HG03103 (cell line): ENCODE measurements around the gene CCT8.
A peak's percentile ranks its signal among the peaks of the same experiment; 100 is the strongest.
"Not testable (repeated sequence)": the region's sequence is repeated elsewhere in the genome, so short reads cannot be mapped to it uniquely, and the experiment has no call there.

ENCODE experiments used
- ATAC-seq: cut with Tn5 transposase; IDR thresholded peaks from one replicate; pipeline ENCODE4 v1.9.1; 2021; ENCODE audit warnings: low read depth; ENCODE audit not compliant: unreplicated experiment

CCT8 gene

DNA sequence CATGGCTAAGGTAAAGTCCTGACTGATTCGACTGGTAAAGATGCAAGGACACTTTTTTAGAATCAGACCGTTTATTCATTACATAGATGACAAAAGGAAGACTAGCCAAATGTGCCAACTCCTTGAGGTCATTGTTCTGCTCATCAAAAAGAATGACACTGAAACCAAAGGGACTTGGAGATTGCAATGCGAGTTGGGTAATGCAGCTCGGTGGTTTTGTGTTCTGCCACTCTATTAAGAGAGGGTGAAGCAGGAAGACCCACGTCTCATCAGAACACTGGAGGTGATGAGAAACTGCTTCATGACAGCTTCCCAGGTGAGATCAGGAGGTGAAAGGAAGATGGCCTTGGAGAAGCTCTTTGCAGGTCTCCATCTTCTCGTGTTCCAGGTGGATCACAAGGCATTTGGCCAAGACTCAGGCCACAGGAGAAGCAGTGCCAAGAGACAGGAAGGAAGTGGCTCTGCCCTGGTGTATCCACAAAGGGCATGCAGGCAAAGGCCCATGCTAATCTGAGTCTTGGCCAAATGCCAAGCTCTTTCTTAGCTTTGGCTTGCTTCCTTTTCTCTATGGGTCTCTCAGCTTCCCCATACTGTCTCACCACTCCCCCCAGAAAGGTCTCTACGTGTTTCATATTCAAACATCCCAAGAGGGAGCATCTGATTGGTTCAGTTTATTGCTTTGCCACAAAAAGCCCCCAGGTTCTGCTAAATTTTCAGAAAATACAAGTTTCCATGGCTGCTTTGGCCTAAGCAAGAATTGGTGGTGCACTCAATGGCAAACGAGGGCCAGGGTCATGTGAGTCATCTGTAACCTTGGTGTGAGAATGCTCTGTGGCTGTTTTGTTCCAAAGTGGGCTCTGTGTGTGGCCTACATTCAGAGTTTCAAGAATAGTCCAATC lies 5.7 kb upstream of the CCT8 start:
- ATAC-seq: peak; percentile 49

DNA sequence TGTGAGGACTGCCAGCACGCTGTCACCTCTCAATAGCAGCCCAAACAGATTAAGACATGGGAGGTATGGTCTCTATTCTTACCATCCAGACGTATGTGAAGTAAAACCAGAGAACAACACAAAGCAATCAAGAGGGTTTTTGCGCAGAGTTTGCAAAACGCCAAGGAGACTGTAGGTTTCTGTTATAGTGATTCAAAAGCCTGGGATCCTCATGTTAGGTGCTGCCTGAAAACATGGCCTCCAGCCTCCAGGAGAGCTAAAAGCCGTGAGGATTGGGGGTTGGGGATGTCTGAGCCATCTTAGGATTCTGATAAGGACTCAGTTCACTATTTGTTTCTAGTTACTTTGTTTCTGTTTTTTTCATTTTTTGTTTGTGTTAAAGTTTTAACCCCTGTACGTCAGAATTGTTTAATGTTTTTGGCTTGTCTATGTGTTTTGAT lies 4.2 kb upstream of the CCT8 start:
- no peak for ATAC-seq

DNA sequence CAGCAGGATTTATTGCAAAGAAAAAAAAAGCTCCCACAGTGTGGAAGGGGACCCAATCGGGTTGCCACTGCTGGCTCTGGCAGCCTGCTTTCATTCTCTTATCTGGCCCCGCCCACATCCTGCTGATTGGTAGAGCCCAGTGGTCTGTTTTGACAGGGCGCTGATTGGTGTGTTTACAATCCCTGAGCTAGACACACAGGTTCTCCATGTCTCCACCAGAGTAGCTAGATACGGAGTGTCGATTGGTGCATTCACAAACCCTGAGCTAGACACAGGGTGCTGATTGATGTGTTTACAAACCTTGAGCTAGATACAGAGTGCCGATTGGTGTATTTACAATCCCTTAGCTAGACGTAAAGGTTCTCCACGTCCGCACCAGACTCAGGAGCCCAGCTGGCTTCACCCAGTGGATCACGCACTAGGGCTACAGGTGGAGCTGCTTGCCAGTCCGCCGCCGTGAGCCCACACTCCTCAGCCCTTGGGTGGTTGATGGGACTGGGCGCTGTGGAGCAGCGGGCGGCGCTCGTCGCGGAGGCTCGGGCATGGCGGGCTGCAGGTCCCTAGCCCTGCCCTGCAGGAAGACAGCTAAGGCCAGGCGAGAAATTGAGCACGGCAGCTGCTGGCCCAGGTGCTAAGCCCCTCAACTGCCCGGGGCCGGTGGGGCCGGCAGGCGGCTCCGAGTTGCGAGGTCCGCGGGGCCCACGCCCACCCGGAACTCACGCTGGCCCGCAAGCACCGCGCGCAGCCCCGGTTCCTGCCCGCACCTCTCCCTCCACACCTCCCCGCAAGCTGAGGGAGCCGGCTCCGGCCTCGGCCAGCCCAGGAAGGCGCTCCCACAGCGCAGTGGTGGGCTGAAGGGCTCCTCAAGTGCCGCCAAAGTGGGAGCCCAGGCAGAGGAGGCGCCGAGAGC lies 3.5 kb upstream of the CCT8 start:
- ATAC-seq: not testable (repeated sequence)

DNA sequence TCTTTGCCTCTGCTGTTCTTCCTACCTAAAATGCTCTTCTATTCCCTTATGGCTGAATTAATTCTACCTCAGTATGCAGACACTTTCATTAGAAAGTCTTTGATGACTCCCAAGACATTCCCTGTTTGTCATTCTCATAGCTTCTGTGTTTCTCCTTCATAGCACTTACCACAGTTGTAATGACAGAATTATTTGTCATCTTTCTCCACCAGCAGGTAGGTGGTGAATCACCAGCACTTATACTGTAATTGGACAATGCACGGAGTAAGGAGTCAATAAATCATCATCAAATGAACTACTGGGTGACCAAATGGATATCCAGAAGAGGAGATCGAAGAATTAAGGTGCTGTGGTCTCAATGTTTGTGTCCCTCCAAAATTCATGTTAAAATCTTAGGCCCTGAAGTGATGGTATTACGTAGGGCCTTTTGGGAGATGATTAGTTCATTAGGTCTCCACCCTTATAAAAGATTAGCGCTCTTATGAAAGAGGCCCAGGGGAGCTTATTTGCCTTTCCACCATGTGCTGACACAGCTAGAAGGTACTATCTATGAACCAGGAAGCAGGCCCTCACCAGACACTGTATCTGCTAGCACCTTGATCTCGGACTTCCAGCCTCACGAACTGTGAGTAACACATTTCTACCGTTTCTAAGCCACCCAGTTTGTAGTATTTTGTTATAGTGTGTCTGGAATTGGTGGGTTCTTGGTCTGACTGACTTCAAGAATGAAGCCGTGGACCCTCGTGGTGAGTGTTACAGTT lies 2.4 kb upstream of the CCT8 start:
- no peak for ATAC-seq

DNA sequence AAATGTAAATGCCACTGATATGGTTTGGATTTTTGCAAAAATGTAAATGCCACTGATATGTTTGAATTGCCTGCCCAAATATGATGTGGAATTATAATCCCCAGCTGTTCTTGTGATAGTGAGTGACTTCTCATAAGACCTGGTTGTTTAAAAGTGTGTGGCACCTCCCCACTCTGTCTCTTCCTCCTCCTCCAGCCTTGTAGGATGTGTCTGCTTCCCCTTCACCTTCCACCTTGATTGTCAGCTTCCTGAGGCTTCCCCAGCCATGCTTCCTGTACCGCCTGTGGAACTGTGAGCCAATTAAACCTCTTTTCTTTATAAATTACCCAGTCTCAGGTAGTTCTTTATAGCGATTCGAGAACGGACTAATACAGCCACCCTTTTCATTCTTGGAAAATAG lies 1.3 kb upstream of the CCT8 start:
- ATAC-seq: no peak

DNA sequence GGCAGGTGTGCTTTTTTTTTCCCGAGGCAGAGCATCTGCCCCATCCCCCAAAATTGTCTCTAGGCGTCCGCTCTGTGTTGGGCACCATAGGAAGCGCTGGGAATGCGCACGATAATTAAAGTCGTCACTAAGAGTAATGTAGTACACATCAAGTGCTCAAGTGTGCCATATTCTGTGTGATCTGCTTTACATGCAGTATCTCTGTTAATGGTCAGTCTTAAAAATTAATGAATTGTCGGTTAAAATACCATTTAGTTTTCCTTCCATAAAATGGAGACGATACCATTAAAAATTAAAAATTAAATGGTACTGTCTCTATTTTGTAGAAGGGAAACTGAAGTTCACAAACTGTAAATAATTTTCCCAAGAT lies 544 bp upstream of the CCT8 start:
- peak; percentile 13 for ATAC-seq

DNA sequence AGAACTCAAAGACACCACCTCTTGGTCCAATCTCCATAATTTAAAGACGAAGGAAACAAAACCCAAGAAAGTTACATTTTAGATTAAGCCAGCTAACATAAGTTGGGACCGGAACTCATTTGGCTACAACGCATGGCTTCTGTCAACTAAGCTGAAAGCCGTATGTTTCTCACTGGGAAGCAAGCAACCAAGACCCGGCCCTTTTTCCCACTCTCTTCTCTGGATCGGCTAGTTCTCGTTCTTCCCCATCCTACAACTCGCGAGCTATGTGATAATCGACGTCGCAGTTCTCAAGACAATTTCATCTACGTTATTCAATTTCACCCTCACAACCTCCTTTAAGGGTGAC lies 601 bp downstream of the CCT8 start:
- no peak for ATAC-seq

DNA sequence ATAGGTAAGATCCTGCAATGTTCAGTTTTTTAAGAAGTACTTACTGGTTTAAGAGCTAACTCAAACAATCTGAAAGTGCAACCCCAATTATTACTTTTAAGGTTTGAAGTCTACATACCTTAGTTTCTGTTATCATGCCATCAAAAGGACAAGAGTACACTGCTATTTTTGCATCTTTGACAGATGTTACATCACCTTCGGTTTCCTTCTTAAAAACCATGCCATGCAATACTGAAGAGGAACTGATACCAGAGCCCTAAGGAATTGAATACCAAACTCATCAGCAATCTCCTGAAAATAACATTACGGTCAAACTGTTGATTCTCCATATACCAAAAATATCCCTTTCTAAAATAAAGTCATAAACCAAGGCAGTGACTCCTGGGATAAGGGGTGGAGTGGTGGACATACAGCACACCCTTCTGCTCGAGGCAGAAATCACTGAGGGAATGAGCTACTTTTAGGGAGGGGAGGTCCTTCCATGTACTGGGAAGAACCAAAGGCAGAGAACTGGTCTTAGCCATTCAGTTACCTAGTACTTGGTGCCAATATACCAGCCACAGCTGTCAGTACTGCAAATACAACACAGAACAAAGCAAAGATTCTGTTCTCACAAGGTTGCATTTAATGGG lies 8.5 kb downstream of the CCT8 start:
- ATAC-seq: peak; percentile 98

DNA sequence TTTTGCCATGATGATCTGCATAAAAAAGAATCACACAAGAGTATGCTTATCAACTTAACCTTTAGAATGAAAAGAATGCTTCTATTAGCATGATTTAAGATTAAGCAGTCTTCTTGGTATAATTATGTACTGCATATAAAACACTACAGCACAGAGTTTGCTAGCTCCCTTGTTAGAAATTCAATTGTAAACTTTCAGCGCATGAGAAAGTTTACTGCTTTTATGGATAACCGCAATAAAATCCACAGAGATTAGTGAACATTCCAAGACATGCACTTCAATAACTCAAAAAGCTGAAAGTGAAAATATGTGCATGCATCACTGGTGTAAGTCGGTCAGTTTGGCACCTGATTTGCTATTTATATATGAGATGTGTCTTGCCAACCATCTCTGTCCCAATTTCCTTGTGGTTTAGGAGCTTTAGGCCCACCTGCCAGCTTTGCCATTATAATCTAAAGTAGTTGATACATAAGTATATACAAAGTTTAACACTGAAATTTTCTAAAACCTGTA lies 16.9 kb downstream of the CCT8 start:
- ATAC-seq: no peak

DNA sequence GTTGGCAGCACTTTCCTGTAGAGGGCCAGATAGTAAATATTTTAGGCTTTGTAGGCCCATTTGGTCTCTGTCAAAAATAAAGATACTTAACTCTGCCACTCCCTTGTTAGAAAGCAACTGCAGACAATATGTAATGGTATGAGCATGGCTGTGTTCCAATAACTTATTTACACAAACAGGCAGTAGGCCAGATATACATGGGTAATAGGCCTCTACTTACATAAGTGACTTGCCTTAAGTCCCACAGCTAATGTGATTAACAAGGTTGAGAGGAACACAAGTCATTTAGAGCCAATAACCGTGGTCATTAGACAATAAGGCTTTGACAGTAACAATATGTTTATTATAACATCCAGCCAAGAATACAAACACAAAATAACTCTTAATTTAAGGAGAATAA lies 17.4 kb downstream of the CCT8 start:
- no peak for ATAC-seq

DNA sequence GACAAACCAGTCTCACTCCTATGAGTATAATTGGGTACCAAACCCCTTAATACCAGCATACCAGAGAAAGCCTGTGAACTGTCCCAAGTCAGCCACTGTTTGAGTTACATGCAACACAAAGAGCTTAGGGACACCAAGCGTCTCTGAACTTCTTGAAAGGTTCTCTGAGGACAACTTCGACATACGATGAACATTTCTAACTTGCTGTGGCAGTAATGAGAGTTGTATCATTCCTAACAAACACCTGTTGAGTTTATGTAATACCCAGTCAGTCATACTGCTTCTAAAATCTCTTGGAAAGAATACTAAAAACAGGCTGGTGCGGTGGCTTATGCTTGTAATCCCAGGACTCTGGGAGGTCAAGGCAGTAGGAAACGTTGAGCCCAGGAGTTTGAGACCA lies 18.4 kb downstream of the CCT8 start:
- no peak for ATAC-seq

DNA sequence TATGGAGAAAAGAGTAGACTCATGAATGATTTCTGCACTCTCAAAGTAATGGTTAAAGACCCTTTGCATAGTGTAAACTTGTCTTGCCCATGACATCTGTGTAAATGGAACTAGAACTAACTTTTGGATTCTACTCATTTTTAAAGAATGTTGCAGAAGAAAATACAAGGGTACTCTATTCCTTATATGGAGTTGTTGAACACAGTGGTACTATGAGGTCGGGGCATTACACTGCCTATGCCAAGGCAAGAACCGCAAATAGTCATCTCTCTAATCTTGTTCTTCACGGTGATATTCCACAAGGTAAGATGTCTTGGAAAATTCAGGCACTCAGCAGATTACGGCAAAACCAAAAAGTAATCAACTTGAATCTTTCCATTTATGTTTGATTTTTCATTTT lies 19.8 kb downstream of the CCT8 start:
- no peak for ATAC-seq

DNA sequence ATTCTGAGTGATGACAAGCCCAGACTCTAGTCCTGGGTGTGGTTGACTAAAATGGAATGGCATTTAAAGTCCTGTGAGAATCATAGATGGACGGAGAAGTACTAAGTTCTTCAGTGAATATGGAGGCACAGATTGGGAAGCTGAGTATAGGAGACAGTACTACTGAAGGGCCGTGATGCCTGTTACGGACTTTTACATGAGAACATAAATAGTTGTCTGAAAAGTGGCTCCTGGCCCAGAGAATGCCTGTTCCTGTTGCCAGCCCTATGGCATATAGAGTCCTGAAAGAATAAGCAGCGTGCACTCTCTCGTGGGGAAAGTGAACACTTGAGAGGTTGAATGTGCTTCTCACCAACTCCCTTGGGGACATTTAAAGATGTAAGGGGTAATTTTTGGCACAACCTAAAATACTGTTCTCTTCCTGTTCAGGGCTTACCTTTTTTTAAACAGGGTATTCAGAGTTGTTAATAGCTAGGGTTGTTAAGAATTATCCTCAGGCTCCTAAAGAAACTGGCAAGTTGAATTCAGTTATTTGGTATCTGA lies 20.4 kb downstream of the CCT8 start:
- ATAC-seq: no peak

DNA sequence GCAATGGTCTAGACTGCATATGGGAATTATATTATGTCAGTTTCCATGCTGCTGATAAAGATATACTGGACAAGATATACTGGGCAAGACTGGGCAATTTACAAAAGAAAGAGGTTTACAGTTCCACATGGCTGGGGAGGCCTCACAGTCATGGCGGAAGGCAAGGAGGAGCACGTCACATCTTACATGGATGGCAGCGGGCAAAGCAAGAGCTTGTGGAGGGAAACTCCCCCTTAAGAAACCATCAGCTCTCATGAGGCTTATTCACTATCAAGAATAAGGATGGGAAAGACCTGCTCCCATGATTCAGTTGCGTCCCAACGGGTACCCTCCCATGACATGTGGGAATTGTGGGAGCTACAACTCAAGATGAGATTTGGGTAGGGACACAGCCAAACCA lies 21.2 kb downstream of the CCT8 start:
- ATAC-seq: no peak

DNA sequence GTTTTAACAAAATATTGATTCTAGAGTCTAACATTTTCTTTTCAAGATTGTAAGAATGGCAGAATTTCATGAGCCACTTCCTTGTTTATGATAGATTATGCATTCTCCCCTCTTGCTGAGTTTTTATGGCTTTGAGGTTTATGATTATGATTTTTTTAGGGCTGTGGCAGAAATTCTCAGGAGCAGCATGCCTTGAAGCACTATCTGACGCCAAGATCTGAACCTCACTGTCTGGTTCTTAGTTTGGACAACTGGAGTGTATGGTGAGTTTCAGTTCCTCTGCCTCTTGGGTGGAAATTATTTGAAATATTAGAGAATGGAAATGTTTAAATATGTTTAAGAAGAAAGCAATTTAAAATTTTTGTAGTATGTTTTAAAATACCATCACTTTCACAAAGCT lies 38.8 kb downstream of the CCT8 start:
- ATAC-seq: no peak

DNA sequence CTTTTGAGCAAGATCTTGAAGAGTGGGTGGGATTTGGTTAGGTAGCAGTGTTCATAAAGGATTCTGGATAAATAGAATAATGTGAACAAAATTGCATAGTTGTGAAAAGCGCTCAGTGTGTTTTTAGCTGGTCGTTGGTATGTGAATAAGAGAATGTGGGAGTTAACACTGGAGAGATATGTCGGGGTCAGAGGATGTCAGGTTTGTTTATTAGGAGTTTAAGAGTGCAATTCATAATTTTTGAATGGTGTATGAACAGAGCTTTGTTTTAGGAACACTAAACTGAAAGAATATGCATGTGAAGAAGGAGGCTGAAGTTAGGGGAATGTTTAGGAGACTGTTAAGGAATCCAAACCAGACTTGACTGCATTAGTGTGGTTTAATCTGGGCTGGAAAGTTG lies 39.6 kb downstream of the CCT8 start:
- no peak for ATAC-seq

DNA sequence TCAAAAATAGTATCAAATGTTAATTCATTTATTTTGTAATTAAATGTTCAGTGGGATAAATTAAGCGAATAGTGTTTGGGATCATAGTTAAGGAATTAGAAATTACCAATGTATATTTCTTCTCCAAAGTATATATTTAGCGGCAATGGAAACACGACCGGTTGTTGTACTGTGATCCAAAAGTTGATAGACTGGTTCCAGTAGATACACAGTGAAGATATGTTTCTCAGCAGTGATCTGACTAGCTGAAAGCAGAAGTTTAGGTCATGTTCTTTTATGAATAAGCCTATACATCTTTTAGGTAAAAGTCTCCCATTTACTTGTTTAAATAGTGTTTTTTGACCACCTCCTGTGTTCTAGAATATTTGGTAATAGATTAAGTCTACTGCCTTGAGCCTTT lies 40.1 kb downstream of the CCT8 start:
- no peak for ATAC-seq

DNA sequence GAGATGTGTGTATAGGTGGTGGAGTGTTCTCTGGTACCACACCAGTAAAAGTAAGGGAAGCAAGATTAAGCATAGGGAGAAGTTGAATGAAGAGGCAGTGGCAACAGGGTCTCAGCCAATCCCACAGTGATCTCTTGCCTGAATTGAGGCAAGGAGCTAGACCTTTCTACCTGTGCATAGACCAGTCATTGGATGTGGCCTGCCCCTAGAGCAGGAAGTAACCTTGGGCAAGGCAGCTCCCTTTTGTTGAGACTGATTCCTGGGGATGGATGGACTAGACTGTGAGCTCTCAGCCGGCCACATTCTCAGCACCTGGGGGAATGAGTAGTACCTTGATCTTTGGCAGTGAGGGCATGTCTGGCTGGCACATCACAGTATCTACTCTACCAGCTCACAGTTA lies 42.5 kb downstream of the CCT8 start:
- no peak for ATAC-seq

DNA sequence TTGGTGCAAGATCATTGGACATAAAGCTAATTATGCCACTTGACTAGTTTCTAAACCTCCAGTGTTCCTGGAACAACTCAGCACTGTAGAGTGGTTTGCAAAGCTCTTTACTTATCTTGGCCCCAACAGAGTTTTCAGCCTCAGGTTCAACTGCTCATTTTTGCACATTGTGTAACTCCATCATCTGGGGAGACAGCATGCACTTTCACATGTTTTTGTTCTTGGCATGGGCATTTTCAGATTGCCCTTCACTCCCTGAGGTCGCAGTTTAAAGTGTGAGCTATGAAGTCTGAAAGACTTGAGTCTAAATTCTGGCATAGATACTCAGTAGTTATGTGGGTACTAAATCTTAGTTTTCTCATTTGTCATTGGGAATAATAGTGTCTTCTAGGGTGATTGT lies 43.9 kb downstream of the CCT8 start:
- ATAC-seq: no peak

DNA sequence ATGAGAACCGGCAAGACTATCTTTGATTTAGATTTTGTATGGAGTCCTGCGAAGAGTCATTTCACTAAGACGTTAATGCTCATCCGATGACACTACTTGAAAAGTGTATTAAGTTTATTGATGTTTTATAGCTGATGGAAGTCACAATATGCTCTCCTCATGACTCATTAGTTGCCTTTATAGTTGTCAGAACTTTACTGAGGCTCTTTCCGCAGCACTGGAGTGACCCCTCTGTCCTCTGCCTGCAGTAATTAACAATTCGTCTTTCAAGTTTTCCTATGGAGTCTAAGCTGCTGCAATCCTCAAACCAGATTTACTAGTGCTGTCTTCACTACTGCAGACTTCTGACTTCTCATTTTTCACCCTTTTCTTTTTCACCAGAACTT lies 48.1 kb downstream of the CCT8 start:
- ATAC-seq: no peak
